ENCODE data around the gene NBEA.

Gene NBEA

DNA sequence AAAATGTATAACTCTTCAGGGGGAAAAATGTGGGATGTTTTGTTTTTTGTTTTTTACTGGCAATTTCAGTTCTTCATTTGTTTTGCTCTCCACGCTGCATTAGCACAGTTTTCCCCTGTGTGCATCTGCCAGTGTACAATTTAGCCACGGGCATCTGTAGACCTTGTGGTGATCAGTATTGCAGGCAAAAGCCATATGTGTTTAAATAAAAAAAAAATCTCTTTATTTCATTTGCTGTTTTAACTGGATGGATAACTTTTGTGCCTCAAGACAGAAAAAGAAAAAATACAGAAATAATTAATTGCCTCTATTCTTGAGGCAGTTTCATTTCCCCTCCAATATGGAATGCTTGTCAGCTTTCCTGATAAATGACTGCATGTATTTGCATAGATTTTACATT, 542.3 kb downstream of the NBEA start:
- no peaks in the 10 kb centered on the region for H3K9me3 ChIP-seq (ENCODE audit: control insufficient read depth, insufficient read depth, low read length)
- peaks cover 9% of the 10 kb centered on the region; the same call in 1 of the 2 replicates for H3K4me1 ChIP-seq (ENCODE audit: control insufficient read depth, insufficient read depth, low read length)
- peaks cover 10% of the 10 kb centered on the region for H3K27me3 ChIP-seq (ENCODE audit: control insufficient read depth, insufficient read depth, low read length)
- H3K9ac ChIP-seq (ENCODE audit: low read depth, low read length), result no peak overlapping the region
- H3K36me3 ChIP-seq (ENCODE audit: control insufficient read depth, insufficient read depth, low read length), result no peaks in the 10 kb centered on the region
- H3K4me3 ChIP-seq (ENCODE audit: low read depth, low read length), result no peak overlapping the region
- no peak overlapping the region for H3K27ac ChIP-seq (ENCODE audit: low read depth, low read length)

DNA sequence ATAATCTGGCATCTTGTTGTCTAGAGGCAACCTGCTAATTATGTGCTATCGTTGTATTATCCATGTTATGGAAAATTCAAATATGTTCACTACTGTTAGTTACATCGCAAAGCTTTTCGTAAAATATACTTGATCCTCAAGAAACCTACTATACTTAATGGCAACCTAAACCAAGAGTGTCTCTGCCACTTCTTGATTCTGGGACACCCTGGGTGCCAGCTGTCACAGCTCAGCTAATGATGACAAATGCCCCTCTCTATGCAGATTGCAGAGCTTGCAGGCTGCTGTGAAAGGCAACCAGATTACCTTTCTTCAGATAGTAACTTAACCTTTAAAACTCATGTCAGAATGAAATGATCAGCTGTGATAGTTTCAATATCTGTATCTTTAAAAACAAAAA, 543.4 kb downstream of the NBEA start:
- H3K4me1 ChIP-seq (ENCODE audit: control insufficient read depth, insufficient read depth, low read length), result no peaks in the 10 kb centered on the region; the same call in 1 of the 2 replicates
- no peaks in the 10 kb centered on the region for H3K36me3 ChIP-seq (ENCODE audit: control insufficient read depth, insufficient read depth, low read length)
- no peaks in the 10 kb centered on the region for H3K9me3 ChIP-seq (ENCODE audit: control insufficient read depth, insufficient read depth, low read length)
- no peak overlapping the region for H3K9ac ChIP-seq (ENCODE audit: low read depth, low read length)
- H3K27ac ChIP-seq (ENCODE audit: low read depth, low read length), result no peak overlapping the region
- H3K27me3 ChIP-seq (ENCODE audit: control insufficient read depth, insufficient read depth, low read length), result no peaks in the 10 kb centered on the region; the same call in 1 of the 2 replicates
- no peak overlapping the region for H3K4me3 ChIP-seq (ENCODE audit: low read depth, low read length)

- H3K4me1 ChIP-seq (ENCODE audit: control insufficient read depth, insufficient read depth, low read length), result no peaks in the 10 kb centered on the region
- no peak overlapping the region for H3K4me3 ChIP-seq (ENCODE audit: low read depth, low read length)
Measured at GRCh38 chr13:35489050-35489449, 547.0 kb downstream of the NBEA start.

DNA sequence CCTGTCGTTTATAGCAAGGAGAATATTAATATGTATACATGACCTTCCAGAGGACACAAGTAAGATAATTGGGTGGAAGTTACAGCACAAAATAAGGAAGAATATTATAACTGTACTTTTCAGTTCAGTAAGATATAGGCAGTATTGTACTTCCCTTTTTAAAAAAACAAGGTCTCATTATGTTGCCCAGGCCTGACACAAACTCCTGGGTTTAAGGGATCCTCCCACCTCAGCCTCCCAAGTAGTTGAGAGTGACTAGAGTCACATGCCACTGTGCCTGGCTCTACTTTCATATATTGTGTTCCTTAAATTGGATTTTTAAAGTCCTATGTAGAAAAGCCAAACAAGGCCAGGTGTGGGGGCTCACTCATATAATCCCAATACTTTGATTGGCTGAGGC, 553.9 kb downstream of the NBEA start:
- Histone ChIP-seq H3K36me3 (ENCODE audit: control insufficient read depth, insufficient read depth, low read length) (no peaks in the 10 kb centered on the region), H3K27me3 (ENCODE audit: control insufficient read depth, insufficient read depth, low read length) (no peaks in the 10 kb centered on the region), H3K9me3 (ENCODE audit: control insufficient read depth, insufficient read depth, low read length) (no peaks in the 10 kb centered on the region), H3K27ac (ENCODE audit: low read depth, low read length) (no peak overlapping the region), H3K4me3 (ENCODE audit: low read depth, low read length) (no peak overlapping the region), H3K9ac (ENCODE audit: low read depth, low read length) (no peak overlapping the region), H3K4me1 (ENCODE audit: control insufficient read depth, insufficient read depth, low read length) (peaks cover 7% of the 10 kb centered on the region; the same call in 1 of the 2 replicates)

More at GRCh38 chr13:35489050-35489449, 547.0 kb downstream of the NBEA start:
- Histone ChIP-seq H3K9ac (ENCODE audit: low read depth, low read length) (no peak overlapping the region), H3K27me3 (ENCODE audit: control insufficient read depth, insufficient read depth, low read length) (no peaks in the 10 kb centered on the region), H3K9me3 (ENCODE audit: control insufficient read depth, insufficient read depth, low read length) (no peaks in the 10 kb centered on the region), H3K27ac (ENCODE audit: low read depth, low read length) (no peak overlapping the region), H3K36me3 (ENCODE audit: control insufficient read depth, insufficient read depth, low read length) (no peaks in the 10 kb centered on the region)

GRCh38 chr13:35496761-35497386, 554.8 kb downstream of the NBEA start:
- Histone ChIP-seq H3K4me3 (ENCODE audit: low read depth, low read length) (no peak overlapping the region), H3K9ac (ENCODE audit: low read depth, low read length) (no peak overlapping the region), H3K27ac (ENCODE audit: low read depth, low read length) (no peak overlapping the region), H3K9me3 (ENCODE audit: control insufficient read depth, insufficient read depth, low read length) (no peaks in the 10 kb centered on the region), H3K36me3 (ENCODE audit: control insufficient read depth, insufficient read depth, low read length) (no peaks in the 10 kb centered on the region), H3K4me1 (ENCODE audit: control insufficient read depth, insufficient read depth, low read length) (peaks cover 7% of the 10 kb centered on the region; the same call in 1 of the 2 replicates), H3K27me3 (ENCODE audit: control insufficient read depth, insufficient read depth, low read length) (no peaks in the 10 kb centered on the region)

GRCh38 chr13:35498231-35498630, 556.2 kb downstream of the NBEA start:
- Histone ChIP-seq H3K27ac (ENCODE audit: low read depth, low read length) (no peak overlapping the region), H3K9me3 (ENCODE audit: control insufficient read depth, insufficient read depth, low read length) (no peaks in the 10 kb centered on the region), H3K36me3 (ENCODE audit: control insufficient read depth, insufficient read depth, low read length) (no peaks in the 10 kb centered on the region), H3K9ac (ENCODE audit: low read depth, low read length) (no peak overlapping the region), H3K27me3 (ENCODE audit: control insufficient read depth, insufficient read depth, low read length) (no peaks in the 10 kb centered on the region), H3K4me1 (ENCODE audit: control insufficient read depth, insufficient read depth, low read length) (peaks cover 7% of the 10 kb centered on the region; the same call in 1 of the 2 replicates), H3K4me3 (ENCODE audit: low read depth, low read length) (no peak overlapping the region)

GRCh38 chr13:35499196-35499662, 557.2 kb downstream of the NBEA start:
- H3K27ac ChIP-seq (ENCODE audit: low read depth, low read length), result no peak overlapping the region
- H3K4me3 ChIP-seq (ENCODE audit: low read depth, low read length), result no peak overlapping the region
- no peaks in the 10 kb centered on the region for H3K9me3 ChIP-seq (ENCODE audit: control insufficient read depth, insufficient read depth, low read length)
- no peak overlapping the region for H3K9ac ChIP-seq (ENCODE audit: low read depth, low read length)
- H3K36me3 ChIP-seq (ENCODE audit: control insufficient read depth, insufficient read depth, low read length), result no peaks in the 10 kb centered on the region
- peaks cover 7% of the 10 kb centered on the region; the same call in 1 of the 2 replicates for H3K4me1 ChIP-seq (ENCODE audit: control insufficient read depth, insufficient read depth, low read length)
- no peaks in the 10 kb centered on the region for H3K27me3 ChIP-seq (ENCODE audit: control insufficient read depth, insufficient read depth, low read length)

DNA sequence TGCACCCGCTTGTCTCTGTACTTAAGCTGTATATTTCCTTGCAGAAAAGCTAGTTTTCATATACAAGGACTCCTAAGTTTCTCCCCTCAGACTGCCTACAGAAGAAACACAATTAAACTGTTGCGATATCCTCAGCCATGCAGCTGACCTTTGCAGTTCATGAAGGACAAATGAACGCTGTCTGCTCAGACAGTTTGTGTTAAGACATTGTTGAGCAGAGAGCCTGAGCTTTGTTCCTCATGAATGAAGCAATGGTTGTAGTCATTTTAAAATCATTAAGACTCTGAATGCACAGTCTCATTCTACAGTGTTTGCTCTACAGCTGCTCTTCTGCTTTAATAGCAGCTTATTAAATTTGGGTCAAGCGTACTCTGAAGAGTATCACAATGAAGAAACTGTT, 557.6 kb downstream of the NBEA start:
- Histone ChIP-seq H3K9me3 (ENCODE audit: control insufficient read depth, insufficient read depth, low read length) (no peaks in the 10 kb centered on the region), H3K27me3 (ENCODE audit: control insufficient read depth, insufficient read depth, low read length) (no peaks in the 10 kb centered on the region), H3K27ac (ENCODE audit: low read depth, low read length) (no peak overlapping the region), H3K4me3 (ENCODE audit: low read depth, low read length) (no peak overlapping the region), H3K9ac (ENCODE audit: low read depth, low read length) (no peak overlapping the region), H3K36me3 (ENCODE audit: control insufficient read depth, insufficient read depth, low read length) (no peaks in the 10 kb centered on the region), H3K4me1 (ENCODE audit: control insufficient read depth, insufficient read depth, low read length) (peaks cover 7% of the 10 kb centered on the region; the same call in 1 of the 2 replicates)

- Histone ChIP-seq H3K4me1 (ENCODE audit: control insufficient read depth, insufficient read depth, low read length) (peaks cover 7% of the 10 kb centered on the region; the same call in 1 of the 2 replicates), H3K9me3 (ENCODE audit: control insufficient read depth, insufficient read depth, low read length) (no peaks in the 10 kb centered on the region), H3K36me3 (ENCODE audit: control insufficient read depth, insufficient read depth, low read length) (no peaks in the 10 kb centered on the region), H3K27ac (ENCODE audit: low read depth, low read length) (no peak overlapping the region), H3K4me3 (ENCODE audit: low read depth, low read length) (no peak overlapping the region), H3K9ac (ENCODE audit: low read depth, low read length) (no peak overlapping the region), H3K27me3 (ENCODE audit: control insufficient read depth, insufficient read depth, low read length) (no peaks in the 10 kb centered on the region)
Measured at GRCh38 chr13:35500144-35500543, 558.1 kb downstream of the NBEA start.

DNA sequence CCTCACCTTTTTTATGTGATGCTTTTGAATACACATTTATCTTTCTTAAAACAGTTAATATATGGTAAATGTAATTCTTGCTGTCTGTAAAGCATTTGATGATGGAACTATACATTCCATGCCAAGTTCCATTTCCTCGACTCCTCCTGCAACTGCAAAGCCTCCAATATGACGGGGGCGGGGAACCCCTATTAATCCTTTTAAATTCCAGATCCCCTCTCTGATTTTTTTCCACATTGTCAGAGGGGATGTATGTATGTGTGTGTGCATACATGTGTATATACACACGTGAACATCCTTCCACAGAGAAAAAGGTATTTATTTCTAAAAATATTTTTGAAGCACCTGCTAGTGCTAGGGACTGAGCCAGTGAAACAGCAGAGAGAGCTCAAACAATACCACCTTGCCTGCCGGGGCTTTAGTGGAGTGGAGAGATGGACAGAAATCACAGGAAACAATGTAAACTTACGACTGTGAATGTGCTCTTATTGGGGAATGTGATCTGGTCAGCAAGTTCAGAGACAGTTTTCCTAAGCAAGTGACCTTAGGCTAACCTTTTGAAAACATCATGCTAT, 559.7 kb downstream of the NBEA start:
- no peaks in the 10 kb centered on the region for H3K9me3 ChIP-seq (ENCODE audit: control insufficient read depth, insufficient read depth, low read length)
- no peak overlapping the region for H3K9ac ChIP-seq (ENCODE audit: low read depth, low read length)
- no peaks in the 10 kb centered on the region for H3K36me3 ChIP-seq (ENCODE audit: control insufficient read depth, insufficient read depth, low read length)
- no peak overlapping the region for H3K4me3 ChIP-seq (ENCODE audit: low read depth, low read length)
- H3K27me3 ChIP-seq (ENCODE audit: control insufficient read depth, insufficient read depth, low read length), result no peaks in the 10 kb centered on the region
- no peak overlapping the region for H3K27ac ChIP-seq (ENCODE audit: low read depth, low read length)
- H3K4me1 ChIP-seq (ENCODE audit: control insufficient read depth, insufficient read depth, low read length), result peaks cover 7% of the 10 kb centered on the region; the same call in 1 of the 2 replicates

GRCh38 chr13:35502456-35502855, 560.4 kb downstream of the NBEA start:
- Histone ChIP-seq H3K4me1 (ENCODE audit: control insufficient read depth, insufficient read depth, low read length) (peaks cover 7% of the 10 kb centered on the region; the same call in 1 of the 2 replicates), H3K27ac (ENCODE audit: low read depth, low read length) (no peak overlapping the region), H3K9me3 (ENCODE audit: control insufficient read depth, insufficient read depth, low read length) (no peaks in the 10 kb centered on the region)

More at GRCh38 chr13:35502456-35502855, 560.4 kb downstream of the NBEA start:
- H3K36me3 ChIP-seq (ENCODE audit: control insufficient read depth, insufficient read depth, low read length), result no peaks in the 10 kb centered on the region
- H3K27me3 ChIP-seq (ENCODE audit: control insufficient read depth, insufficient read depth, low read length), result no peaks in the 10 kb centered on the region
- no peak overlapping the region for H3K9ac ChIP-seq (ENCODE audit: low read depth, low read length)
- no peak overlapping the region for H3K4me3 ChIP-seq (ENCODE audit: low read depth, low read length)

Data from HUES48 (cell line).